Hematopoietic multipotent progenitor cell (in vitro differentiated cells): ENCODE results near the gene ROPN1L. TPM values are rescaled to one million over a fixed set of nuclear protein-coding genes. Genes with fewer than 3 reads are reported as not detected.
A peak's percentile ranks its signal among the peaks of the same experiment; 100 is the strongest.
"Not testable (repeated sequence)": the region's sequence is repeated elsewhere in the genome, so short reads cannot be mapped to it uniquely, and the experiment has no call there.

Experiments
- DNase-seq, 3 donors: peaks; one replicate each; pipeline ENCODE4 v3.0.0-alpha.2; 2011 to 2015; ENCODE audit warnings: low read depth in 2 of 3, low spot score in 2 of 3
- total RNA-seq: library from RNA; depleted of rRNA; stranded (reverse); fragments of >200 nt; gene quantifications from one replicate; pipeline ENCODE4 v1.2.3, GENCODE V29; 2012

ROPN1L gene
- total RNA-seq, 1 donor: 1.9 TPM

GRCh38 chr5:10497554-10497953 is 55.9 kb downstream of the ROPN1L start:
- DNase-seq: no peak

GRCh38 chr5:10498350-10498749 is 56.7 kb downstream of the ROPN1L start:
- no peak for DNase-seq

DNA sequence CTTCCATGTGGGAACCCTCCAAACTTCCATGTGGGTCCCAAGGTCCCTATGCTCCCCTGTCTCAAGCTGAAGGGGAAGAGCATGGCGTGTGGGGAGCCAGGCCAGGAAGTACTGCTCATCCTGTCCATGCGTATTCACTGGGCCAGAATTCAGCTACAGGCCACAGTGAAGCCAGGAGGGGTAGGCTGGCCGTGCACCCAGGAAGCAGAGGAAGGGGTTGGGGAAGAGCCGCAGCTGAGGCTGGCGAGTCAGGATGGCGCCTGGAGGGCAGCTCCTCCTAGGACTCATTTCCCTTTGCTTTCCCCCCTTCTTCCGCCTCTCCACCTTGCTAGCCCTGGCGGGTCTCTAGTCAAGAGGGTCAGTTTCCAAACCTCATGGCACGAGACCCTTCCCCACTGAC is 57.4 kb downstream of the ROPN1L start:
- no peak for DNase-seq

DNA sequence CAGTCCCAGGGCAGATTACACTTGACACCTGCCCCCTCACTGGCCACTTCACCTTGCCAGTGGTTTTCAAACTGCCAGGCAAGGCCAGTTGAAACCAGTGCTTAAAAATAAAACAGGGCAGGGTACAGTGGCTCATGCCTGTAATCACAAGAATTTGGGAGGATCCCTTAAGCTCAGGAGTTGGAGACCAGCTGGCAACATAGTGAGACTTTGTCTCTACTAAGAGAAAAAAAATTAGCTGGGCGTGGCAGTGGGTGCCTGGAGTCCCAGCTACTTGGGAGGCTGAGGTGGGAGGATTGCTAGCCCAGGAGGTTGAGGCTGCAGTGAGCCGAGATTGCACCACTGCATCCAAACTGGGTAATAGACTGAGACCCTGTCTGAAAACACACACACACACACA is 58.1 kb downstream of the ROPN1L start:
- DNase-seq: no peak

DNA sequence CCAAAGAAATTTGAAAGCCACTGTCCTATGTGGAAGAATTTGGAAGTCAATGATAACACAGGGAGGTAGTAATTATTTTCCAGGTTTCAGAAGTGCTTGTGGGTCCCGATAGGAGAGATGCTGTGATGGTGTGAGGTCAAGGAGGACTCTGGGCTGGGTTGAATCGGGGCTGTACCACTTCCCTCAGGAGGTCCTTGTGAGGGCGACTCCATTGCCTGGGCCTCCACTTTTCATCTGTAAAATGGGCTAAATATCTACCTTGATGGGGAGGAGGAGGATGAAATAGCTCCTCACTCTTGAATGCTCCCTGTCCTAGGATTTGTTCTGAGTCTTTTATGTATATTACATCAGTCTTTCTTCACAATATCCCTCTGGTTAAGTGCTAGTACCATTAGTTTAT is 59.0 kb downstream of the ROPN1L start:
- no peak for DNase-seq

GRCh38 chr5:10501554-10502075 is 59.9 kb downstream of the ROPN1L start:
- DNase-seq: no peak

DNA sequence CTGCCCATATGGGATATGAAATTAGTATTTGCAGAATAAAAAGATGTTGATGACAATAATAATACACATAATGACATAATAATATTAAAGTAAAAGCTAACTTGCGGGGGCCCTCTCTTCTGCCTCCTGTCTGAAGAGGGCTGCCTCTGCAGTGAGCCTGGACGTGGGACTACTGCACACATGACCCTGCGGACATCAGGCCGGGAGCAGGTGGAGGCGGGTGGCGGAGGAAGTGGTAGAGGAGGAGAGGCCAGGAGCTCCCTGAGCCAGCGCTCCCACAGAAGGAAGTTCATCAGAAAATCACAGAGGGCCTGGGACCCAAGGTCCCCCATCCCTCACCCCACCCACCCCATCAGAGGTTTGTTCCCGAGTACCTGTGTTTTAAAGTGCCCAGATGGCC is 60.5 kb downstream of the ROPN1L start:
- DNase-seq: no peak

GRCh38 chr5:10502578-10502977 is 60.9 kb downstream of the ROPN1L start:
- DNase-seq: no peak

GRCh38 chr5:10503321-10503720 is 61.6 kb downstream of the ROPN1L start:
- no peak for DNase-seq

GRCh38 chr5:10503997-10504793 is 62.5 kb downstream of the ROPN1L start:
- no peak for DNase-seq

DNA sequence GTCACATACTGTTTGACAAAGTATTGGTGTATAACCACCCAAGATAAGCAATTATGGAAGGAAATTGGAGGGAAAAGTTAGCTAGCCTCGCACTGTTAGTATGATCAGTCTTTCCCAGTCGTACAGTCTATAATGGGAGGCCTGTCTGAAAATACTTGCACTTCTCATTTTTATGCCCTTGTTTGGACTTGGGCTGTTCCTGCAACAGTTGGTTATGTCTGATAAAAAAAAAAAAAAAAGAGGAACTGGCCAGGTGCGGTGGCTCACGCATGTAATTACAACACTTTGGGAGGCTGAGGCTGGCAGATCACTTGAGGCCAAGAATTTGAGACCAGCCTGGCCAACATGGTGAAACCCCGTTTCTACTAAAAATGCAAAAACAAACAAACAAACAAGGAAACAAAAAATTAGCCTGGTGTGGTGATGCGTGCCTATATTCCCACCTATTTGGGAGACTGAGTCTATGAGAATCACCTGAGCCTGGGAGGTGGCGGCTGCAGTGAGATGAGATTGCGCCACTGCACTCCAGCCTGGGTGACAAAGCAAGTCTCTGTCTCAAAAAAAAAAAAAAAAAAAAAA is 63.9 kb downstream of the ROPN1L start:
- peak in 2 of 3 donors; percentile 83 to 94 for DNase-seq

DNA sequence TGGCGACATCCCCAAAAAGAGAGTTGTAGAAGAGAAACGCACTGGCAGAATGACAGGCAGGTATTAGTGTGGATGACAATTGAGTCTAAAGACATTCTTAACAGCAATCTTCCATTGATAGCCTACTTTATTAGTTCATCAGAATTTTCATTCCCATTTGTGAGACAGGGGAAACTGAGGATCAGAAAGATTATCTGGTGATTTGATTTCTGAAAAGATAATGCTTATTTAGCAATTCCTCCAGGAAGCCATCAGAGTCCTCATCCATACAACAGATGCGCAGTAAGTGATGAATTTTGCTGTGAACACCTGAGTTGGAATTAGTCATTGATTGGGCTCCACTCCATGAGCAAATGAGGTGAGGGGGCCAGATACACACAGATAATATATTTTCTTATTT is 64.9 kb downstream of the ROPN1L start:
- DNase-seq: no peak

DNA sequence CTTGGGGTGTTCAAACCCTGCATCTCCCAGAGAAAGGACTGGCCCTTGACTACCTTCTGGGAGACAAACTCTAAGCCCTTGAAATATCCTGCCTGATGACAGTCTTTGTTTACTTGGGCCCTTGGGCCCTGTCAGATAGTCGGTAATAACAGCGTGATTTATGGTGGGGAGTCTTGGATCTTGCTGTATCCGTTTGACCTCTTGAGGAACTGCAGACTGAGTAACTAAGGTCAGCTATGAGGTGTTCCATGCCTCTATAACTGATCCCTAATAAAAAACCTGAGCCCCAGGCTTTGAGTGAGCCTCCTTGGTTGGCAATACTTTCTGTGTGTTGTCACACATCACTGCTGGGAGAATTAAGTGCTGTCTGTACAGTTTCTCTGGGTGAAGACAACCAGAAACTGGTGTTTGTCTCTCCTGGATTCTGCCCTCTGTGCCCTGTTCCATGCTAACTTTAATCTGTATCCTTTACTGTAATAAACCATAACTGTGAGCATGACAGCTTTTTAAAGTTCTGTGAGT is 66.0 kb downstream of the ROPN1L start:
- no peak for DNase-seq

GRCh38 chr5:10509575-10509974 is 67.9 kb downstream of the ROPN1L start:
- DNase-seq: no peak

DNA sequence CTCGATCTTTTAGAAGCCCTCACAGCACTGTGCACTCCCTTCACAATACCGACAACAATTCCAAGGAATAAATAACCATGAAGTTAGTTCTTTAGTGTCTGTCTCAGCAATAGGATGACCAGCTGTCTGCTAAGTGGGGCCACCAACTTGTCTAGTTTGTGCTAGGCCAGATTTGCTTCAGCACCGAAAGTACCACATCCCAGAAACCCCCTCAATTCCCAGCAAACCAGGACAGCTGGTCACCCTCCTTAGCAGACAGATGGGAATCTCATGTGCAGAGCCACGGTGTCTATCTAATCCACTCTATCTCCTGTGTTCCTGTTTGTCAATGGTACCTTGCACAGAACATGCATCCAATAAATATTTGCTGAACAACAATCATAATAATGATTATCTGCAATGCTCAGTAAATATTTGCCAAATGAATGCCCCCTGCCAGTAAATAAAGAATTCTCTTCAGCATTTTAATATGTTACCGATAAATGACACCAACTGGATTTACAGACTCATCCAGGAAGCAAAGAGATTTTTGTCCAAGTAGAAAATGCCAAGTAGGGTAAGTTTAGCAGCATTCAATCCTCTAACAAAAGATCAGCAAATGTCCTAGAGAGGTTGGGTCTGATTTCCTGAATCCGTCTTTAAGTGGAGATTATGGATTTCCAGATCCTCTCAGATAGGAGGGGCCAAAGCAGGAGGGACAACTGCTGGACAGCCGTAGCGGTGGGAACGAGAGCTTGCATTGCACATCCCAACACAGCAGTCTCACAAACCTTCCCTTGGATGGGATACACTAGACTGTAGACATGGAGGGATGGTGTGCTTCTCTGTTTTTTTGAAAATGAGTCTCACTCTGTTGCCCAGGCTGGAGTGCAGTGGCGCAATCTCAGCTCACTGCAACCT is 70.3 kb downstream of the ROPN1L start:
- no peak for DNase-seq

GRCh38 chr5:10513501-10514442 is 72.1 kb downstream of the ROPN1L start:
- peak in 1 of 3 donors; percentile 58 for DNase-seq

DNA sequence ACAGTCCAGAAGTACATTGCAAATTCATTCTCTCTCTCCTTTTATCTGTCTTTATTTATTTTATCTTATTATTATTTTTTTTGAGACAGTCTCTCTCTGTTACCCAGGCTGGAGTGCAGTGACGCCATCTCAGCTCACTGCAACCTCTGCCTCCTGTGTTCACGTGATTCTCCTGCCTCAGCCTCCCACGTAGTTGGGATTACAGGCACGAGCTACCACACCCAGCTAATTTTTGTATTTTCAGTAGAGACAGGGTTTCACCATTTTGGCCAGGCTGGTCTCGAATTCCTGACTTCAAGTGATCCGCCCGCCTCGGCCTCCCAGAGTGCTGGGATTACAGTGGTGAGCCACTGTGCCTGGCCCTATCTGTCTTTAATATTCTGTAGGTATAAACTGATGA is 72.9 kb downstream of the ROPN1L start:
- DNase-seq: not testable (repeated sequence)
